ENCODE data around the gene HMCN1.

HMCN1 gene

DNA sequence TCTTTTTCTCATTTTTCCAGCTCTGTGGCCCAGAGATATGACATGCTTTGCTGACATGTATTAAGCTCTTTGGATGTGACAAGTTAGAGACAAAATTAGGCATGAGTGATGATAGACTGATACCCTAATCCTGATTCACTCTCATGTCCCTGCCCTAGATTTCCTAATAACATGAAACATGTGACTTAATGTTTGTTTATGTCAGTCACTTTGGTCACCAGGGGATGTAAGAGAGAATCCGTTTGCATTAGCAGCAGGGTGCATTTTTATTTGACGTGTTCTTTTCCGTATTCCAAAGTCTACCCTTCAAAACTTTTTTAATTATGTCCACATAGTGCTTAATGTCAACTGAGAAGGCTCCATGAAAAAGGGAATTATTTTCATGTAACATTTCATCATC lies 192.4 kb downstream of the HMCN1 start:
- ChIA-PET CTCF (no interaction called here), POLR2A (no interaction called here)
- no peak for DNase-seq (ENCODE audit: low read depth, low spot score)
- H3K4me3 ChIP-seq (ENCODE audit: low read depth, low read length): no peak overlapping the region
- TF ChIP-seq, protein P1, sequence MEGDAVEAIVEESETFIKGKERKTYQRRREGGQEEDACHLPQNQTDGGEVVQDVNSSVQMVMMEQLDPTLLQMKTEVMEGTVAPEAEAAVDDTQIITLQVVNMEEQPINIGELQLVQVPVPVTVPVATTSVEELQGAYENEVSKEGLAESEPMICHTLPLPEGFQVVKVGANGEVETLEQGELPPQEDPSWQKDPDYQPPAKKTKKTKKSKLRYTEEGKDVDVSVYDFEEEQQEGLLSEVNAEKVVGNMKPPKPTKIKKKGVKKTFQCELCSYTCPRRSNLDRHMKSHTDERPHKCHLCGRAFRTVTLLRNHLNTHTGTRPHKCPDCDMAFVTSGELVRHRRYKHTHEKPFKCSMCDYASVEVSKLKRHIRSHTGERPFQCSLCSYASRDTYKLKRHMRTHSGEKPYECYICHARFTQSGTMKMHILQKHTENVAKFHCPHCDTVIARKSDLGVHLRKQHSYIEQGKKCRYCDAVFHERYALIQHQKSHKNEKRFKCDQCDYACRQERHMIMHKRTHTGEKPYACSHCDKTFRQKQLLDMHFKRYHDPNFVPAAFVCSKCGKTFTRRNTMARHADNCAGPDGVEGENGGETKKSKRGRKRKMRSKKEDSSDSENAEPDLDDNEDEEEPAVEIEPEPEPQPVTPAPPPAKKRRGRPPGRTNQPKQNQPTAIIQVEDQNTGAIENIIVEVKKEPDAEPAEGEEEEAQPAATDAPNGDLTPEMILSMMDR (IDR thresholded peaks at IDR 0.05; ENCODE audit: insufficient read depth, low read length, missing control alignments): no peak

DNA sequence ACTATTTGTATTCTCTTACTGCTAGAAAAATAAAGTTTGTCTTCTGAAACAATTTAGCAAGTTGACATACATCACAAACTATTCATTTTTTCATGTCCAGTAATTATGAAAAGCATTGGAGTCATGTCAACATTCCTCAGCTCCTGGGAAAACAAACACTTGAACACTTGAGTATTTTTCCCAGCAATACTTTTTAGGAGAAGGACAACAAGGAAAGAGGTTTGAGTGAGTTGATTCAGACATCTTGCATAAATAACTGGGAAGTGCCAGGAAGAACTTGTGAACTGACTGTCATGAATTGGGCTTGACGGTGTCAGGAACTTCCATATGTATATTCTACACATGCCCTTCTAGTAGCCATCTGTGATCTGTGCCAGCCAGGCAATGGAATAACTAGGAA lies 195.6 kb downstream of the HMCN1 start:
- TF ChIP-seq, protein P1 (IDR thresholded peaks at IDR 0.05; ENCODE audit: insufficient read depth, low read length, missing control alignments): no peak
- ChIA-PET CTCF (no interaction called here), POLR2A (no interaction called here)
- peak; percentile 66 for DNase-seq (ENCODE audit: low read depth, low spot score)
- no peak overlapping the region for H3K4me3 ChIP-seq (ENCODE audit: low read depth, low read length)

- H3K4me3 ChIP-seq (ENCODE audit: low read depth, low read length): no peak overlapping the region
- ChIA-PET CTCF (no interaction called here), POLR2A (no interaction called here)
- TF ChIP-seq, protein P1 (IDR thresholded peaks at IDR 0.05; ENCODE audit: insufficient read depth, low read length, missing control alignments): no peak
- DNase-seq (ENCODE audit: low read depth, low spot score): no peak
Observed at GRCh38 chr1:185931438-185931837, 197.2 kb downstream of the HMCN1 start.

- CTCF ChIA-PET: interaction anchor here (0.8 kb wide), 1 partner anchor 269 kb away, joined by 3 read pairs; no protein-coding TSS in a partner anchor
- TF ChIP-seq, protein P1 (IDR thresholded peaks at IDR 0.05; ENCODE audit: insufficient read depth, low read length, missing control alignments): no peak
- H3K4me3 ChIP-seq (ENCODE audit: low read depth, low read length): no peak overlapping the region
- POLR2A ChIA-PET: no interaction called here
- DNase-seq (ENCODE audit: low read depth, low spot score): no peak
Observed at GRCh38 chr1:185933580-185933979, 199.4 kb downstream of the HMCN1 start.

GRCh38 chr1:185934476-185935189 lies 200.4 kb downstream of the HMCN1 start:
- peak; percentile 45 for DNase-seq (ENCODE audit: low read depth, low spot score)
- no peak overlapping the region for H3K4me3 ChIP-seq (ENCODE audit: low read depth, low read length)
- POLR2A ChIA-PET: no interaction called here
- CTCF ChIA-PET: no interaction called here
- TF ChIP-seq, protein P1 (IDR thresholded peaks at IDR 0.05; ENCODE audit: insufficient read depth, low read length, missing control alignments): no peak

- TF ChIP-seq, protein P1 (IDR thresholded peaks at IDR 0.05; ENCODE audit: insufficient read depth, low read length, missing control alignments): no peak
- no peak for DNase-seq (ENCODE audit: low read depth, low spot score)
- ChIA-PET POLR2A (no interaction called here), CTCF (no interaction called here)
- no peak overlapping the region for H3K4me3 ChIP-seq (ENCODE audit: low read depth, low read length)
Observed at GRCh38 chr1:185935360-185935759, 201.2 kb downstream of the HMCN1 start.
